Upper lobe of left lung (tissue), 6 donors: ENCODE measurements around the gene ELOVL1. TPM values are rescaled to one million over a fixed set of nuclear protein-coding genes. Genes with fewer than 3 reads are reported as not detected.

Source experiments
- ATAC-seq, 2 donors: fragments of 200-7000 bp; cut with Tn5 transposase; one replicate each; pipeline ENCODE4 v1.9.1; 2022; ENCODE audit warnings: mild to moderate bottlenecking in 2 of 2, moderate library complexity in 2 of 2; ENCODE audit not compliant: low FRiP score in 2 of 2
- DNase-seq, 2 donors: peaks; one replicate each; pipeline ENCODE4 v3.0.0-alpha.2; 2019 to 2020
- H3K27ac ChIP-seq, 4 donors: fragments of 200-600 bp; sonication (generic); one replicate each; pipeline ENCODE4 v1.5.1; 2016 to 2019
- H3K27me3 ChIP-seq, 4 donors: fragments of 200-600 bp; sonication (generic); one replicate each; pipeline ENCODE4 v1.5.1; 2017 to 2019
- H3K36me3 ChIP-seq, 4 donors: fragments of 200-600 bp; sonication (generic); one replicate each; pipeline ENCODE4 v1.5.1; 2016 to 2019
- H3K4me1 ChIP-seq, 4 donors: fragments of 200-600 bp; sonication (generic); one replicate each; pipeline ENCODE4 v1.5.1; 2018 to 2019
- H3K4me3 ChIP-seq, 4 donors: fragments of 200-600 bp; sonication (generic); one replicate each; pipeline ENCODE4 v1.5.1; 2017 to 2019; ENCODE audit warnings: mild to moderate bottlenecking in 2 of 4, moderate library complexity in 1 of 4
- H3K9me3 ChIP-seq, 4 donors: fragments of 200-600 bp; sonication (generic); one replicate each; pipeline ENCODE4 v1.5.1; 2018 to 2019
- CTCF ChIP-seq, 6 experiments: fragments of 450-650 bp in 4 of 6; fragments of 200-600 bp in 2 of 6; sonication (generic) in 2 of 6; IDR thresholded peaks; one replicate each; pipeline ENCODE4 v1.5.1; 2016 to 2019; ENCODE audit warnings: antibody characterized with exemption in 6 of 6
- EP300 ChIP-seq, 4 donors: sonication (generic); formaldehyde crosslinking; IDR thresholded peaks; one replicate each; pipeline ENCODE4 v1.5.1; 2017; ENCODE audit warnings: antibody characterized with exemption in 4 of 4, control low read depth in 2 of 4
- POLR2A ChIP-seq, 4 donors: fragments of 450-650 bp; IDR thresholded peaks; one replicate each; pipeline ENCODE4 v1.5.1; 2016 to 2017; ENCODE audit warnings: antibody characterized with exemption in 4 of 4, mild to moderate bottlenecking in 2 of 4
- POLR2AphosphoS5 ChIP-seq, 2 donors: sonication (generic); formaldehyde crosslinking; IDR thresholded peaks; one replicate each; pipeline ENCODE4 v1.5.1; 2017; ENCODE audit warnings: antibody characterized with exemption in 2 of 2
- WGBS, 2 donors: methylation state at CpG; one replicate each; pipeline ENCODE4 v1.1.5; 2017 to 2018; 5-methylcytosine and 5-hydroxymethylcytosine counted together
- total RNA-seq, 6 donors: library from RNA; depleted of rRNA in 4 of 6; stranded (reverse); fragments of >200 nt in 4 of 6; gene quantifications; one replicate each; pipeline versions ENCODE4 v1.1.0 to v1.2.1, GENCODE V29; 2016 to 2021
- donor health status: DM: no; HTN: no; CAD: no; lungs with moderate emphysema.
- donor health status: DM: no; HTN: yes; CAD: no; lungs with severe emphysema.

The ELOVL1 gene
- total RNA-seq, 6 donors from 2014 or later: 32.5 to 118 (median 72.0) TPM

- Histone ChIP-seq H3K36me3 (no peaks in the 10 kb centered on the region), H3K9me3 (no peaks in the 10 kb centered on the region), H3K27me3 (no peaks in the 10 kb centered on the region), H3K4me3 (no peak overlapping the region), H3K27ac (no peak overlapping the region), H3K4me1 (peaks cover 3 to 19% (median 7%) of the 10 kb centered on the region in 4 donors)
- DNase-seq (no peak), ATAC-seq (no peak)
- WGBS, 2 donors: 92% methylated on average over 10 of the region's 10 CpGs
- TF ChIP-seq CTCF (IDR thresholded peaks at IDR 0.05) (no peak), EP300 (IDR thresholded peaks at IDR 0.05) (no peak), POLR2AphosphoS5 (IDR thresholded peaks at IDR 0.05) (no peak), POLR2A (IDR thresholded peaks at IDR 0.05) (no peak)
These were observed 16.1 kb downstream of the ELOVL1 start for GRCh38 chr1:43351421-43352350.

GRCh38 chr1:43350976-43351375, 16.8 kb downstream of the ELOVL1 start:
- TF ChIP-seq POLR2A (IDR thresholded peaks at IDR 0.05): no peak
- no peak for TF ChIP-seq CTCF (IDR thresholded peaks at IDR 0.05)
- TF ChIP-seq EP300 (IDR thresholded peaks at IDR 0.05): no peak
- TF ChIP-seq POLR2AphosphoS5 (IDR thresholded peaks at IDR 0.05): no peak
- WGBS, 2 donors: 79 to 100% methylated on average over 1 of the region's 1 CpG
- no peak for ATAC-seq
- Histone ChIP-seq H3K4me1 (peaks cover 3 to 19% (median 7%) of the 10 kb centered on the region in 4 donors), H3K9me3 (no peaks in the 10 kb centered on the region), H3K27ac (no peak overlapping the region), H3K36me3 (no peaks in the 10 kb centered on the region), H3K27me3 (no peaks in the 10 kb centered on the region), H3K4me3 (no peak overlapping the region)
- no peak for DNase-seq

GRCh38 chr1:43349594-43350306, 18.1 kb downstream of the ELOVL1 start:
- no peak for DNase-seq
- Histone ChIP-seq H3K27ac (peak overlapping the region; percentile 87 to 93 (median 88)), H3K27me3 (no peaks in the 10 kb centered on the region), H3K4me3 (peak overlapping the region in 3 of 4 donors; percentile 45 to 51 (median 48)), H3K36me3 (no peaks in the 10 kb centered on the region), H3K4me1 (peaks cover 3 to 20% (median 11%) of the 10 kb centered on the region in 4 donors), H3K9me3 (no peaks in the 10 kb centered on the region)
- 62 to 74% methylated on average over 11 of the region's 11 CpGs for WGBS, 2 donors
- ATAC-seq: no peak
- TF ChIP-seq EP300 (IDR thresholded peaks at IDR 0.05): no peak

- Histone ChIP-seq H3K27ac (peak overlapping the region; percentile 87 to 93 (median 88)), H3K27me3 (no peaks in the 10 kb centered on the region), H3K4me1 (peaks cover 7 to 28% (median 13%) of the 10 kb centered on the region in 4 donors), H3K9me3 (no peaks in the 10 kb centered on the region), H3K36me3 (no peaks in the 10 kb centered on the region), H3K4me3 (peak overlapping the region; percentile 10 to 51 (median 46))
- ATAC-seq (peak; percentile 89 to 95), DNase-seq (peak; percentile 95 to 96)
- peak in 1 of 4 donors; percentile 7 for TF ChIP-seq EP300 (IDR thresholded peaks at IDR 0.05)
- TF ChIP-seq POLR2AphosphoS5 (IDR thresholded peaks at IDR 0.05): peak; percentile 9 to 64
- peak in 2 of 6 experiments; percentile 10 to 14 for TF ChIP-seq CTCF (IDR thresholded peaks at IDR 0.05)
- TF ChIP-seq POLR2A (IDR thresholded peaks at IDR 0.05): peak in 2 of 4 donors; percentile 56 to 78
- WGBS, 2 donors: 27 to 44% methylated on average over 22 to 25 of the region's 72 CpGs
These were observed 18.8 kb downstream of the ELOVL1 start for GRCh38 chr1:43348809-43349593.
